ENCODE results near the gene NDUFC2. TPM values are rescaled to one million over a fixed set of nuclear protein-coding genes. Genes with fewer than 3 reads are reported as not detected.

The NDUFC2 gene
- total and polyA plus RNA-seq, 2 donors (not counting 3 experiments of a cell fraction or from before 2014, with no cell fraction given) = 226 to 318 TPM

DNA sequence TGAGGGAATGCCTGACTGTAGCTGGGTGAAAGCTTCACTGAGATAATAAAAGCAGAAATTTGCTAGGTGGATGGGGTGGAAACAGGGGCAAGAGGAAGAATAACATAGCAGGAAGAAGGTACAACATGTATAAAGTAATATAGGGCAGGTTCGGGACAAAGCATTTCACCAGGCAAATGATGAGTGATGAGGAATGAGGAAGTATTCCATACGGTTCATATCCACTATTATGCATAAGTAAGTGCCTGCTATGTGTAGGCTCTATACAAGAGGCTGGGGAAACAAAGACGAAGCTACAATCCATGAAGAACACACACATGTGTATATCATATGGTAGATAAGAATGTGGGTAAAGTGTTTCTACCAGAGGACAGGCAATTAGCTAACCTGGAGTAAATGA is 7.9 kb downstream of the NDUFC2 start:
- ChIA-PET POLR2A (no interaction called here), CTCF (no interaction called here)
- no peak for DNase-seq (ENCODE audit: low read depth, low spot score)

More for the DNA sequence above, 7.9 kb downstream of the NDUFC2 start:
- intact Hi-C loops (cut with micrococcal nuclease) (no loop called here), dilution Hi-C loops (cut with MboI; ENCODE audit: extremely low pct_ligation_motif_present, low sequenced_read_pairs) (no loop called here)
- Histone ChIP-seq H3K36me3 (ENCODE audit: control insufficient read depth in 2 of 2, extremely low read depth in 1 of 2, insufficient read depth in 2 of 2, low read length in 2 of 2) (peaks cover 10% of the 10 kb centered on the region in 2 experiments), H3K79me2 (ENCODE audit: control insufficient read depth, insufficient read depth, low read length) (peaks cover 39% of the 10 kb centered on the region), H3K27ac (ENCODE audit: insufficient read depth, low read depth, low read length) (no peak overlapping the region), H3K27me3 (ENCODE audit: control insufficient read depth in 2 of 2, insufficient read depth in 2 of 2, low read length in 2 of 2) (no peaks in the 10 kb centered on the region), H4K20me1 (replicated peaks; ENCODE audit: control insufficient read depth, extremely low read depth, insufficient read depth, low read length) (no peaks in the 10 kb centered on the region), H3K9ac (replicated peaks; ENCODE audit: extremely low read depth, insufficient read depth, low read length) (no peak overlapping the region), H3K9me1 (replicated peaks; ENCODE audit: control insufficient read depth, extremely low read depth, insufficient read depth, low read length) (no peaks in the 10 kb centered on the region), H3K4me1 (ENCODE audit: control insufficient read depth, extremely low read depth, insufficient read depth, low read length) (peaks cover 4% of the 10 kb centered on the region), H3K4me2 (ENCODE audit: insufficient read depth, low read length) (no peak overlapping the region), H3K9me3 (replicated peaks; ENCODE audit: control insufficient read depth, insufficient read depth, low read length) (no peaks in the 10 kb centered on the region), H2AFZ (ENCODE audit: low read depth, low read length) (no peak overlapping the region), H3K4me3 (replicated peaks in 1 of 3; ENCODE audit: insufficient read depth in 1 of 3, low read depth in 1 of 3, low read length in 3 of 3) (no peak overlapping the region)
- no peak for FAIRE-seq
- BruUV-seq (replicated peaks) = no TSS peak
- TF ChIP-seq POLR2AphosphoS5 (IDR thresholded peaks at IDR 0.05; ENCODE audit: insufficient read depth, low read depth, low read length) (no peak), JUN (IDR thresholded peaks at IDR 0.05; ENCODE audit: borderline replicate concordance, insufficient read depth, insufficient read length, low read depth) (no peak), EZH2 (IDR thresholded peaks at IDR 0.05; ENCODE audit: borderline replicate concordance, low read depth, low read length, severe bottlenecking) (no peak), CTCF (IDR thresholded peaks at IDR 0.05; ENCODE audit: extremely low read depth in 1 of 2, insufficient read depth in 1 of 2, low read depth in 1 of 2, low read length in 2 of 2) (no peak), POLR2A (IDR thresholded peaks at IDR 0.05; ENCODE audit: low read depth, low read length) (no peak), MYC (IDR thresholded peaks at IDR 0.05; ENCODE audit: low read depth, low read length) (no peak), FOS (IDR thresholded peaks at IDR 0.05; ENCODE audit: borderline replicate concordance, insufficient read depth, low read length) (no peak), GATA2 (IDR thresholded peaks at IDR 0.05; ENCODE audit: insufficient read depth, insufficient read length, low read depth, low read length) (no peak)
- TF ChIP-seq, protein P1, sequence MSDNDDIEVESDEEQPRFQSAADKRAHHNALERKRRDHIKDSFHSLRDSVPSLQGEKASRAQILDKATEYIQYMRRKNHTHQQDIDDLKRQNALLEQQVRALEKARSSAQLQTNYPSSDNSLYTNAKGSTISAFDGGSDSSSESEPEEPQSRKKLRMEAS (IDR thresholded peaks at IDR 0.05; ENCODE audit: insufficient read depth, insufficient read length) = no peak

Measured in endothelial cell of umbilical vein (primary cell).